Kidney epithelial cell (primary cell): ENCODE measurements around the gene FBL. TPM values are rescaled to one million over a fixed set of nuclear protein-coding genes. Genes with fewer than 3 reads are reported as not detected.

ENCODE experiments used
- DNase-seq: peaks from one replicate; pipeline ENCODE4 v3.0.0-alpha.2; 2010; ENCODE audit warnings: low read depth
- H3K27me3 ChIP-seq: 2 replicates; pipeline ENCODE4 v1.6.0; 2011; ENCODE audit warnings: low read length; ENCODE audit not compliant: control insufficient read depth, insufficient read depth
- H3K36me3 ChIP-seq: 2 replicates; pipeline ENCODE4 v1.5.1; 2011; ENCODE audit warnings: low read length; ENCODE audit not compliant: control insufficient read depth, insufficient read depth
- H3K4me3 ChIP-seq: 2 replicates; pipeline ENCODE4 v1.5.1; 2011; ENCODE audit warnings: low read depth, mild to moderate bottlenecking, control low read depth, low read length
- total RNA-seq: library from RNA; depleted of rRNA; stranded (reverse); fragments of >200 nt; gene quantifications from 2 replicates; pipeline ENCODE4 v1.2.3, GENCODE V29; 2015
- TF ChIP-seq, protein P1 (sequence below): IDR thresholded peaks from 2 replicates; pipeline ENCODE4 v1.5.1; 2011; ENCODE audit warnings: mild to moderate bottlenecking, moderate library complexity, low read length, control low read depth, inconsistent platforms; ENCODE audit not compliant: insufficient read depth, poor library complexity, severe bottlenecking

The FBL gene
- total RNA-seq, 1 donor from 2014 or later, result 224 TPM

DNA sequence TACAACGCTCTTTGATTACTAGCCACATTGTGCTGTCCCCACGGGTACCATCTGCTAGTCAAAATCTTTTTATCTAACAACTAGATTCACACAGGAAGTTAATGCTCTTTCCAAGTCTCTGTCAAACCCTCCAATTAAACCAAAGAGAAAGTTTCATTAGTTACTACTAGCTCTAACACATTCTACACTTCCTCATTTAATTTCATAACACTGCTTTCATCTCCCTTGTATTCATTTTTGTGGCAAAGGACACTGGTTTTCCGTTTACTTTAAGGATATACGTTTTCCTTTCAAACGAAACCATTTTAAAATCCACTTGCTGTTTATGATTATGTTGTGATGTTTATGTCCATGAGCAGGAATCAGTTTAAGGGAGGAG is 17.5 kb downstream of the FBL start:
- Histone ChIP-seq H3K36me3 (peaks cover 3% of the 10 kb centered on the region), H3K4me3 (no peak overlapping the region)
- TF ChIP-seq, protein P1, sequence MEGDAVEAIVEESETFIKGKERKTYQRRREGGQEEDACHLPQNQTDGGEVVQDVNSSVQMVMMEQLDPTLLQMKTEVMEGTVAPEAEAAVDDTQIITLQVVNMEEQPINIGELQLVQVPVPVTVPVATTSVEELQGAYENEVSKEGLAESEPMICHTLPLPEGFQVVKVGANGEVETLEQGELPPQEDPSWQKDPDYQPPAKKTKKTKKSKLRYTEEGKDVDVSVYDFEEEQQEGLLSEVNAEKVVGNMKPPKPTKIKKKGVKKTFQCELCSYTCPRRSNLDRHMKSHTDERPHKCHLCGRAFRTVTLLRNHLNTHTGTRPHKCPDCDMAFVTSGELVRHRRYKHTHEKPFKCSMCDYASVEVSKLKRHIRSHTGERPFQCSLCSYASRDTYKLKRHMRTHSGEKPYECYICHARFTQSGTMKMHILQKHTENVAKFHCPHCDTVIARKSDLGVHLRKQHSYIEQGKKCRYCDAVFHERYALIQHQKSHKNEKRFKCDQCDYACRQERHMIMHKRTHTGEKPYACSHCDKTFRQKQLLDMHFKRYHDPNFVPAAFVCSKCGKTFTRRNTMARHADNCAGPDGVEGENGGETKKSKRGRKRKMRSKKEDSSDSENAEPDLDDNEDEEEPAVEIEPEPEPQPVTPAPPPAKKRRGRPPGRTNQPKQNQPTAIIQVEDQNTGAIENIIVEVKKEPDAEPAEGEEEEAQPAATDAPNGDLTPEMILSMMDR, result no peak

DNA sequence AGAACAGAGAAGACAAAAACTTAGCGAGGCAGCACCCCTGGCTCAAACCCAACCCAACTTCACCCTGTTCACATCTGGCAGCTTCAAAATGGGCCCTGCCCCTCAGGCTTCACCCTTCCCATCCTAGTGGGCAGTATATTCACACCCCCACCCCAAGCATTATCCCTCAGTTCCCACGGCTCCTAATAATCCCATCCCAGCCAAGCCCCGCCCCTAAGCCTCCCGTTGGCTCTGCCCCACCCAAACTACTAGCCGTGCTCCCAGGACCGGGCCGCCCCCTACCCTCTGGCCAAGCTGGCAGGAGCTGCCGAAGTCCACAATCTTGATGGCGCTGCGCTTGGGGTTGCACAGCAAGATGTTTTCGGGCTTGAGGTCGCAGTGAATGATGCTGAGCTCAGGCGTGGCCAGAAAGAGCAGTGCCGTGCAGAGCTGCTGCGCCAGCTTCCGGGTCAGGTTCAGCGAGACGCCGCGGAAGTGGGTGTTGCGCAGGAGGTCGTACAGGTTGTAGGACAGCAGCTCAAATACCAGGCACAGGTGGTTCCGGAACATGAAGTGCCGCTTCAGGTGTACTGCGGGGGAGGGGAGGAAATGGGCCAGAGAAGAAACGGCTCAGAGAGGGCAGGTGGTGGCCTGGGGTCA is 18.0 kb downstream of the FBL start:
- H3K36me3 ChIP-seq, result peaks cover 3% of the 10 kb centered on the region
- DNase-seq, result no peak
- TF ChIP-seq, protein P1, result no peak

More for the DNA sequence above, 17.5 kb downstream of the FBL start:
- DNase-seq, result no peak
- no peaks in the 10 kb centered on the region for H3K27me3 ChIP-seq

DNA sequence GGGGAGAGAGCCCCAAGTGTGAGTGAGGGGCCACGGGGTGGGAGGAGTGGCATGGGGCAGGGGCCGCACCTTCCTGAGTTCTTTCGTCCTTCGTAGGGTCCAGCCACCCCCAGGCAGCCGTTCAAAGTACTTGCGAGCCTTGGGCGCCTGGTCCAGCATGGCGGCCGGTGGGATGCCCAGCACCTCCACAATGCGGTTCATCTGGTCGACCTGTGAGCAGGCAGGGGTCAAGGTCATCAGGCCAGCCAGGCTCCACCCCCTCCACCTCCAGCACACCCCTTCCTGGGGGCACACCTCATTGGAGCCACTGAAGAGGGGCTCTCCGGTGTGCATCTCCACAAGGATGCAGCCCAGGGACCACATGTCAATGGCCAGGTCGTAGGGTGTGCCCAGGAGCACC is 19.0 kb downstream of the FBL start:
- no peaks in the 10 kb centered on the region for H3K27me3 ChIP-seq
- H3K4me3 ChIP-seq, result no peak overlapping the region
- TF ChIP-seq, protein P1, result no peak
- no peak for DNase-seq
- H3K36me3 ChIP-seq, result peaks cover 3% of the 10 kb centered on the region

More for the DNA sequence above, 18.0 kb downstream of the FBL start:
- Histone ChIP-seq H3K27me3 (no peaks in the 10 kb centered on the region), H3K4me3 (no peak overlapping the region)

DNA sequence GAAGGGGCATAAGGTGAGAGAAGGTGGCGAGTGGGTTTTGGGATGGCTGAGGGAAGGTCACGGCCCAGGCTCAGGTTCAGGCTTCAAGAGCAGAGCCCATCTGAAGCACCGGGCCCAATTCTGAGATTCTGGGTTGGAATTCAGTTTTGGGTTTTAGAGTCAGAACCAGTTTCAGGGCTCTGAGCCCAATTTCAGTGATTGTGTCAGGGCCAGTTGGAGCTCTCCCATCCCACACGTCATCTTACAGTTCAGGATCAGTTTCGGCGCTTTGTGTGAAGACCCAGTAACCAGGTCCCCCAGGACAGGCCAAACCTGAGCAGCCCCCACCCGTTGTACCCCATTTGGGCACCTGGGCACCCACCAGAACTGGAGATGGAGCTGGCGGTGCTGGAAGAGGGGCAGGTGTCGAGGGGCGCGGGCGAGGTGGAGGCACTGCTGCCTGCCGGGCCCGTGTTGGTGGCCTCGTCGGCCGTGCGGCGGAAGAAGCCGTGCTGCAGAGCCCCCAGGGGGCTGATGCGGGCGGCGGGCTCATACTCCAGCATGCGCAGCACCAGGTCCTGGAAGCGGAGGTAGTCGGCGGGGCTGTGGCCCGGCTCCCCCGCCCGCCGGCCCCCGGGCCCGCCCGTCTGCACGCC is 19.8 kb downstream of the FBL start:
- TF ChIP-seq, protein P1, result no peak
- H3K36me3 ChIP-seq, result peaks cover 3% of the 10 kb centered on the region
- no peak overlapping the region for H3K4me3 ChIP-seq
- DNase-seq, result no peak
- no peaks in the 10 kb centered on the region for H3K27me3 ChIP-seq

DNA sequence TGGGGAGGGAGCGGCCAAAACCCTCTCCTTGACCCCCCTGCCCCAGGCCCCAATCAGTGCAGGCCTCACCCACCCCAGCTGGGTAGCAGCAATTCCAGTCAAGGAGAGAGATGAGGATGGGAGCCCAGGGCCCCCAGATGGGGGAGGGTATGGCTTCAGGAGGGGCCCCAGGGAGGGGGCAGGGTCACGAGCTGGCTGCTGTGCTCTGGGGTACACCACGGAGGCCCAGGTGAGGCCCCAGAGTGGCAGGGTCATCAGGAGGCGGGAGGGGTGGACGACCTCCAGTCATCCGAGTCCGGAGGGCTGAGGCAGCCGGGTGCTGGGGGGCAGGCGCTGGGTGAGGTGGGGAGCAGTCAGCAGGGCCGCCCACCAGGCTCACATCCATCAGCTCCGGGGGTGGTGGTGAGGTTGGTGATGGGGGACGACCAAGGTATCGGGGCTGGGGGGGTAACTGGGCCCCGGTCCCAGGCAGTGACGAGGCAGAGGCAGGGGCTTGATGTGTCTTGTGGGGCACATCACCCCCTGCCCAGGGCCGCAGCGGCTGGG is 20.6 kb downstream of the FBL start:
- no peak for DNase-seq
- Histone ChIP-seq H3K36me3 (peaks cover 3% of the 10 kb centered on the region), H3K27me3 (no peaks in the 10 kb centered on the region), H3K4me3 (no peak overlapping the region)
- TF ChIP-seq, protein P1, result no peak
